SK-N-SH (cell line): ENCODE results near the gene ENTPD8. TPM values are rescaled to one million over a fixed set of nuclear protein-coding genes. Genes with fewer than 3 reads are reported as not detected.

ENCODE experiments used
- CTCF ChIA-PET: fragments of 300-600, 350-600 bp; formaldehyde crosslinking; extraction: SDS; loops from one replicate; lab custom pipeline; 2021; lab: Yijun Ruan, JAX
- POLR2A ChIA-PET: fragments of 350-600 bp; sonication (Branson Sonifier 250); formaldehyde crosslinking; extraction: SDS; loops from one replicate; lab custom pipeline; 2020; ENCODE audit warnings: antibody characterized with exemption, inconsistent platforms; lab: Yijun Ruan, JAX
- DNase-seq: peaks from one replicate; pipeline ENCODE4 v3.0.0; 2012
- H2AFZ ChIP-seq: fragments of 200-600 bp; sonication (generic); 2 replicates; pipeline ENCODE4 v1.8.1; 2016; ENCODE audit warnings: antibody characterized with exemption, mild to moderate bottlenecking, low read depth
- H3F3A ChIP-seq: fragments of 200-600 bp; sonication (generic); replicated peaks from 2 replicates; pipeline ENCODE3; 2016; ENCODE audit warnings: antibody characterized with exemption, mild to moderate bottlenecking; ENCODE audit not compliant: insufficient read depth
- H3K27ac ChIP-seq, 2 experiments: fragments of 200-500 bp in 1 of 2; fragments of 200-600 bp in 1 of 2; sonication (Bioruptor generic) in 1 of 2; sonication (generic), shearing (Covaris generic) in 1 of 2; 2 replicates each; pipeline versions ENCODE4 v1.5.1 to v1.6.1; 2014 to 2016; ENCODE audit warnings: low read depth in 2 of 2, inconsistent platforms in 1 of 2, low read length in 1 of 2, mild to moderate bottlenecking in 1 of 2, mixed read lengths in 1 of 2
- H3K27me3 ChIP-seq: fragments of 200-600 bp; sonication (generic), shearing (Covaris generic); 2 replicates; pipeline ENCODE4 v1.6.1; 2016; ENCODE audit warnings: mixed run types; ENCODE audit not compliant: insufficient read depth
- H3K36me3 ChIP-seq, 2 experiments: fragments of 200-500 bp in 1 of 2; fragments of 200-600 bp in 1 of 2; sonication (Bioruptor generic) in 1 of 2; sonication (generic) in 1 of 2; replicated peaks in 1 of 2; 2 replicates each; pipeline versions ENCODE3 to v1.5.1; 2014 to 2016; ENCODE audit warnings: low read length in 1 of 2, mild to moderate bottlenecking in 1 of 2; ENCODE audit not compliant: insufficient read depth in 2 of 2, control insufficient read depth in 1 of 2
- H3K4me1 ChIP-seq, 2 experiments: fragments of 200-500 bp in 1 of 2; fragments of 200-600 bp in 1 of 2; sonication (Bioruptor generic) in 1 of 2; sonication (generic), shearing (Covaris generic) in 1 of 2; 2 replicates each; pipeline versions ENCODE4 v1.5.1 to v1.6.1; 2014 to 2016; ENCODE audit warnings: low read depth in 1 of 2, low read length in 1 of 2, mixed run types in 1 of 2; ENCODE audit not compliant: insufficient read depth in 2 of 2, control insufficient read depth in 1 of 2
- H3K4me2 ChIP-seq: fragments of 200-600 bp; sonication (generic), shearing (Covaris generic); 2 replicates; pipeline ENCODE4 v1.6.1; 2017; ENCODE audit warnings: mixed run types
- H3K4me3 ChIP-seq, 2 experiments: fragments of 200-500 bp in 1 of 2; fragments of 200-600 bp in 1 of 2; sonication (Bioruptor generic) in 1 of 2; sonication (generic), shearing (Covaris generic) in 1 of 2; 2 replicates each; pipeline versions ENCODE4 v1.5.1 to v1.8.1; 2014 to 2016; ENCODE audit warnings: low read depth in 2 of 2, inconsistent platforms in 1 of 2, low read length in 1 of 2, mild to moderate bottlenecking in 1 of 2, mixed read lengths in 1 of 2, moderate library complexity in 1 of 2
- H3K79me2 ChIP-seq: fragments of 200-600 bp; sonication (generic); 2 replicates; pipeline ENCODE4 v1.8.1; 2017; ENCODE audit warnings: mild to moderate bottlenecking; ENCODE audit not compliant: insufficient read depth
- H3K9ac ChIP-seq: fragments of 200-600 bp; sonication (generic); 2 replicates; pipeline ENCODE4 v1.6.1; 2017; ENCODE audit warnings: mixed run types
- H3K9me2 ChIP-seq: fragments of 200-600 bp; sonication (generic); 2 replicates; pipeline ENCODE4 v1.6.1; 2017; ENCODE audit warnings: mixed run types
- H3K9me3 ChIP-seq: fragments of 200-600 bp; sonication (generic); 2 replicates; pipeline ENCODE4 v1.6.1; 2017; ENCODE audit warnings: mixed run types, mild to moderate bottlenecking, moderate library complexity
- H4K20me1 ChIP-seq: fragments of 200-600 bp; sonication (generic); 2 replicates; pipeline ENCODE4 v1.6.1; 2017; ENCODE audit warnings: mild to moderate bottlenecking, mixed run types; ENCODE audit not compliant: insufficient read depth
- CHD2 ChIP-seq: fragments of 150-350 bp; IDR thresholded peaks from 2 replicates; pipeline ENCODE4 v1.6.1; 2018; ENCODE audit warnings: low read length; ENCODE audit not compliant: partially characterized antibody
- ELF1 ChIP-seq: IDR thresholded peaks from 2 replicates; pipeline ENCODE4 v1.4.0; 2012
- EP300 ChIP-seq, 2 experiments: IDR thresholded peaks; 2 replicates each; pipeline versions ENCODE4 v1.4.0 to v1.6.1; 2012; ENCODE audit warnings: borderline replicate concordance in 1 of 2, low read depth in 1 of 2, low read length in 1 of 2
- EZH2phosphoT487 ChIP-seq: fragments of 200-600 bp; sonication (generic); IDR thresholded peaks from 2 replicates; pipeline ENCODE4 v1.6.1; 2017; ENCODE audit warnings: low read depth, mixed run types, mild to moderate bottlenecking, antibody characterized with exemption, moderate library complexity, borderline replicate concordance
- FOSL2 ChIP-seq: IDR thresholded peaks from 2 replicates; pipeline ENCODE4 v1.4.0; 2012; ENCODE audit warnings: low read depth, mild to moderate bottlenecking, moderate library complexity, borderline replicate concordance
- FOXJ3 ChIP-seq: sonication (generic); formaldehyde crosslinking; IDR thresholded peaks from 2 replicates; pipeline ENCODE4 v1.5.1; 2020; ENCODE audit warnings: mild to moderate bottlenecking, missing genetic modification reagents
- FOXM1 ChIP-seq: IDR thresholded peaks from 2 replicates; pipeline ENCODE4 v1.4.0; 2012; ENCODE audit warnings: low read depth, mild to moderate bottlenecking
- MEF2A ChIP-seq: IDR thresholded peaks from 2 replicates; pipeline ENCODE4 v1.4.0; 2012; ENCODE audit warnings: low read depth, borderline replicate concordance
- POLR2AphosphoS5 ChIP-seq: IDR thresholded peaks from 2 replicates; pipeline ENCODE4 v1.6.1; 2012; ENCODE audit warnings: low read depth, low read length
- RAD21 ChIP-seq: IDR thresholded peaks from 2 replicates; pipeline ENCODE4 v1.6.1; 2012; ENCODE audit warnings: mild to moderate bottlenecking, low read length
- RCOR1 ChIP-seq: fragments of 150-350 bp; IDR thresholded peaks from 2 replicates; pipeline ENCODE4 v1.6.1; 2017; ENCODE audit warnings: antibody characterized with exemption, low read length
- RFX5 ChIP-seq: IDR thresholded peaks from 2 replicates; pipeline ENCODE4 v1.6.1; 2012; ENCODE audit warnings: mild to moderate bottlenecking, improper control_type of control experiment, low read length
- RXRA ChIP-seq: IDR thresholded peaks from 2 replicates; pipeline ENCODE4 v1.4.0; 2012; ENCODE audit warnings: low read depth, mild to moderate bottlenecking, borderline replicate concordance
- SMC3 ChIP-seq: IDR thresholded peaks from 2 replicates; pipeline ENCODE4 v1.6.1; 2012; ENCODE audit warnings: low read depth, low read length, improper control_type of control experiment
- TAF1 ChIP-seq: IDR thresholded peaks from 2 replicates; pipeline ENCODE4 v1.6.1; 2012; ENCODE audit warnings: low read depth, mild to moderate bottlenecking, low read length, moderate library complexity, borderline replicate concordance
- TCF12 ChIP-seq: IDR thresholded peaks from 2 replicates; pipeline ENCODE4 v1.4.0; 2012
- TEAD4 ChIP-seq: IDR thresholded peaks from 2 replicates; pipeline ENCODE4 v1.4.0; 2012; ENCODE audit warnings: mild to moderate bottlenecking, borderline replicate concordance; ENCODE audit not compliant: insufficient read depth
- WGBS: methylation state at CpG from one replicate; pipeline ENCODE4 v1.1.6; 2017; ENCODE audit warnings: low lambda C conversion rate; 5-methylcytosine and 5-hydroxymethylcytosine counted together
- polyA plus RNA-seq, 3 experiments: library from polyadenylated mRNA; depleted of rRNA; stranded (reverse); fragments of >200 nt; gene quantifications; 2 replicates each; pipeline ENCODE4 v1.2.3, GENCODE V29; 2012
- TF ChIP-seq, protein P1 (sequence below): fragments of 150-350 bp; IDR thresholded peaks from 2 replicates; pipeline ENCODE4 v1.6.1; 2017; ENCODE audit warnings: antibody characterized with exemption, low read length, low read depth, borderline replicate concordance
- TF ChIP-seq, protein P2 (sequence below): fragments of 200-600 bp; sonication (generic); IDR thresholded peaks from 2 replicates; pipeline ENCODE4 v1.6.1; 2017; ENCODE audit warnings: antibody characterized with exemption, mild to moderate bottlenecking, moderate library complexity
- TF ChIP-seq, protein P3 (sequence below): IDR thresholded peaks from 2 replicates; pipeline ENCODE4 v1.4.0; 2012; ENCODE audit warnings: low read depth, borderline replicate concordance
- TF ChIP-seq, protein P4 (sequence below): IDR thresholded peaks from 2 replicates; pipeline ENCODE4 v1.4.0; 2012; ENCODE audit warnings: low read depth, borderline replicate concordance

Gene ENTPD8
- polyA plus RNA-seq, 1 of the 3 experiments (the other 2 are of a cell fraction): 0.30 TPM

DNA sequence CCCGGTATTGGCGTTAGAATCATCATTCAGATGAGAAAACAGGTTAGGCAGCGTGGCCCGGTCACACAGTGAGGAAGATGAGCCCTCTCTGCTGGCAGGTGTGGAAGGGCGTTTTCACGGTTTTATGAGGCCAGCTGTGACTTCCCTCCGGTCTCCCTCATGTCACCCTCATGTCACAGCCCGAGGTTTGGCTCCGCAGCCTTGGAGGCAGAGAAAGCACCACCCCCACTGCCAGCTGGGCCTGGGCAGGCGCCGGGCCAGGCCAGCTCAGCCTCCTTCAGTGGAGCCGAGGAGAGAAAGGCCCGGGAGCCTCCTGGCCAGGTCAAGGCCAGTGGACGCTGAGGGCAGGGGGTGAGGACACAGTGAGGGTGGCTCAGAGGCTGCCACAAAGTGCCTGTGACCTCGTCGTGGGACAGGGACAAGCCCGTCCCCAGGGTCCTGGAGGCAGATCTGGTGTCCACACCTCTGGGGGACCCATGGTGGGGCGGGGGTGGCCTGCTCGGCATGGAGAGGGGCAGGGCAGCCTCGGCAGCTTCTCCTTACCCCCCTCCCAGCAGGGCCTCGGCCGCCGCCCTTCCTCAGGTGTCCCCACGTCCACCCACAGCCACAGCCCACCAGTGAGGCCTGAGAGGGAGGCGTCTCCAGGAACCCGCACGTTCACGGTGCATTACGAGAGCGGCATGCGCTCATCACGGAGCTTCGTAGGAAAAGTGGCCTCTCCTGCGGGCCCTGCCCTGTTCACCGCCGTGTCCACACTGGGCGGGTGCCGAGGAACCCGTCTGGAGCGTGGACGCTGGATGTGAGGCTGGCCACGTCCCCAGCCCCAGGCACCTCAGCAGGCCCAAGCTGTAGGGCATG is 50.4 kb downstream of the ENTPD8 start:
- no peaks in the 10 kb centered on the region for H3F3A ChIP-seq
- no peaks in the 10 kb centered on the region for H3K79me2 ChIP-seq
- TF ChIP-seq RAD21: no peak
- TF ChIP-seq EZH2phosphoT487: no peak
- no peak for TF ChIP-seq TEAD4
- TF ChIP-seq TAF1: no peak
- no peak for TF ChIP-seq FOXM1
- TF ChIP-seq, protein P1, sequence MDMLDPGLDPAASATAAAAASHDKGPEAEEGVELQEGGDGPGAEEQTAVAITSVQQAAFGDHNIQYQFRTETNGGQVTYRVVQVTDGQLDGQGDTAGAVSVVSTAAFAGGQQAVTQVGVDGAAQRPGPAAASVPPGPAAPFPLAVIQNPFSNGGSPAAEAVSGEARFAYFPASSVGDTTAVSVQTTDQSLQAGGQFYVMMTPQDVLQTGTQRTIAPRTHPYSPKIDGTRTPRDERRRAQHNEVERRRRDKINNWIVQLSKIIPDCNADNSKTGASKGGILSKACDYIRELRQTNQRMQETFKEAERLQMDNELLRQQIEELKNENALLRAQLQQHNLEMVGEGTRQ: no peak
- TF ChIP-seq RXRA: no peak
- TF ChIP-seq, all 33 proteins: peak for 0
- 88% methylated on average over 24 of the region's 42 CpGs for WGBS
- Histone ChIP-seq H3K27ac (no peak overlapping the region), H3K4me1 (no peaks in the 10 kb centered on the region; a peak in 1 of 4 replicates), H3K9me3 (no peaks in the 10 kb centered on the region), H3K9me2 (no peaks in the 10 kb centered on the region), H3K9ac (no peak overlapping the region), H3K4me2 (no peak overlapping the region), H4K20me1 (no peaks in the 10 kb centered on the region), H3K27me3 (no peaks in the 10 kb centered on the region), H3K36me3 (no peaks in the 10 kb centered on the region), H2AFZ (no peak overlapping the region), H3K4me3 (no peak overlapping the region)
- ChIA-PET POLR2A (no interaction called here), CTCF (no interaction called here)
- no peak for DNase-seq

DNA sequence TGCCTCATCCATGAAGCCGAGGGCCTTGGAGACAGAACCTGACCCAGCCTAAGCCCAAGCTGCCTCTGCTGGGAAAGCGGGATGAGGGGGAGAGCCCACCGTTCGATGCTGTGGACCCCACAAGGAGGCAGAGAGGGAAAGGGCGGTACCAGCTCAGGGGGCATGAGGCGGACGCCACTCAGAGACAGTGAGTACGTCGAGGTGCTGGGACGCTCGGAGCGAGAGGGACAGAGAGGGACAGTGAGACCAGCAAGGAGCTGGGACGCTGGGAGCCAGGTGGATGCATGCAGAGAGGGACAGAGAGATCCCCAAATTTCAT is 51.8 kb downstream of the ENTPD8 start:
- Histone ChIP-seq H3K27ac (no peak overlapping the region), H3K9me3 (no peaks in the 10 kb centered on the region), H3K27me3 (no peaks in the 10 kb centered on the region), H3K9me2 (no peaks in the 10 kb centered on the region), H3K36me3 (no peaks in the 10 kb centered on the region), H3K4me2 (no peak overlapping the region), H3F3A (no peaks in the 10 kb centered on the region), H3K79me2 (no peaks in the 10 kb centered on the region), H3K4me1 (no peaks in the 10 kb centered on the region; a peak in 1 of 4 replicates), H3K9ac (no peak overlapping the region), H4K20me1 (no peaks in the 10 kb centered on the region), H2AFZ (no peak overlapping the region), H3K4me3 (no peak overlapping the region)
- POLR2A ChIA-PET: no interaction called here
- WGBS: 94% methylated on average over 13 of the region's 13 CpGs
- CTCF ChIA-PET: interaction anchor here (2.0 kb wide), 1 partner anchor 88 kb away, joined by 6 read pairs; the partner anchor contains the start of gene NRARP
- DNase-seq: no peak
- TF ChIP-seq MEF2A (no peak), FOXM1 (no peak), ELF1 (no peak), TCF12 (no peak), POLR2AphosphoS5 (no peak), SMC3 (no peak), CHD2 (no peak), TAF1 (no peak), FOXJ3 (no peak), RCOR1 (no peak), EP300 (IDR thresholded peaks at IDR 0.05; ENCODE audit: borderline replicate concordance in 1 of 2, low read depth in 1 of 2, low read length in 1 of 2) (no peak), FOSL2 (no peak), RFX5 (no peak)
- TF ChIP-seq, protein P2, sequence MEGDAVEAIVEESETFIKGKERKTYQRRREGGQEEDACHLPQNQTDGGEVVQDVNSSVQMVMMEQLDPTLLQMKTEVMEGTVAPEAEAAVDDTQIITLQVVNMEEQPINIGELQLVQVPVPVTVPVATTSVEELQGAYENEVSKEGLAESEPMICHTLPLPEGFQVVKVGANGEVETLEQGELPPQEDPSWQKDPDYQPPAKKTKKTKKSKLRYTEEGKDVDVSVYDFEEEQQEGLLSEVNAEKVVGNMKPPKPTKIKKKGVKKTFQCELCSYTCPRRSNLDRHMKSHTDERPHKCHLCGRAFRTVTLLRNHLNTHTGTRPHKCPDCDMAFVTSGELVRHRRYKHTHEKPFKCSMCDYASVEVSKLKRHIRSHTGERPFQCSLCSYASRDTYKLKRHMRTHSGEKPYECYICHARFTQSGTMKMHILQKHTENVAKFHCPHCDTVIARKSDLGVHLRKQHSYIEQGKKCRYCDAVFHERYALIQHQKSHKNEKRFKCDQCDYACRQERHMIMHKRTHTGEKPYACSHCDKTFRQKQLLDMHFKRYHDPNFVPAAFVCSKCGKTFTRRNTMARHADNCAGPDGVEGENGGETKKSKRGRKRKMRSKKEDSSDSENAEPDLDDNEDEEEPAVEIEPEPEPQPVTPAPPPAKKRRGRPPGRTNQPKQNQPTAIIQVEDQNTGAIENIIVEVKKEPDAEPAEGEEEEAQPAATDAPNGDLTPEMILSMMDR: no peak
- TF ChIP-seq, protein P3, sequence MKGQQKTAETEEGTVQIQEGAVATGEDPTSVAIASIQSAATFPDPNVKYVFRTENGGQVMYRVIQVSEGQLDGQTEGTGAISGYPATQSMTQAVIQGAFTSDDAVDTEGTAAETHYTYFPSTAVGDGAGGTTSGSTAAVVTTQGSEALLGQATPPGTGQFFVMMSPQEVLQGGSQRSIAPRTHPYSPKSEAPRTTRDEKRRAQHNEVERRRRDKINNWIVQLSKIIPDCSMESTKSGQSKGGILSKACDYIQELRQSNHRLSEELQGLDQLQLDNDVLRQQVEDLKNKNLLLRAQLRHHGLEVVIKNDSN: no peak
- TF ChIP-seq, protein P1: no peak
- TF ChIP-seq, protein P4, sequence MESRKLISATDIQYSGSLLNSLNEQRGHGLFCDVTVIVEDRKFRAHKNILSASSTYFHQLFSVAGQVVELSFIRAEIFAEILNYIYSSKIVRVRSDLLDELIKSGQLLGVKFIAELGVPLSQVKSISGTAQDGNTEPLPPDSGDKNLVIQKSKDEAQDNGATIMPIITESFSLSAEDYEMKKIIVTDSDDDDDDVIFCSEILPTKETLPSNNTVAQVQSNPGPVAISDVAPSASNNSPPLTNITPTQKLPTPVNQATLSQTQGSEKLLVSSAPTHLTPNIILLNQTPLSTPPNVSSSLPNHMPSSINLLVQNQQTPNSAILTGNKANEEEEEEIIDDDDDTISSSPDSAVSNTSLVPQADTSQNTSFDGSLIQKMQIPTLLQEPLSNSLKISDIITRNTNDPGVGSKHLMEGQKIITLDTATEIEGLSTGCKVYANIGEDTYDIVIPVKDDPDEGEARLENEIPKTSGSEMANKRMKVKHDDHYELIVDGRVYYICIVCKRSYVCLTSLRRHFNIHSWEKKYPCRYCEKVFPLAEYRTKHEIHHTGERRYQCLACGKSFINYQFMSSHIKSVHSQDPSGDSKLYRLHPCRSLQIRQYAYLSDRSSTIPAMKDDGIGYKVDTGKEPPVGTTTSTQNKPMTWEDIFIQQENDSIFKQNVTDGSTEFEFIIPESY: no peak
